Stimulated activated CD4-positive, alpha-beta T cell treated with anti-CD3 and anti-CD28 coated beads, TNF-alpha, amount 100 ng/mL, for 24 hours (primary cell): ENCODE results near the gene MFSD2B.
"Not testable (repeated sequence)": the region's sequence is repeated elsewhere in the genome, so short reads cannot be mapped to it uniquely, and the experiment has no call there.

Source experiments
- DNase-seq, 3 experiments: peaks; one replicate each; pipeline ENCODE4 v3.0.0-alpha.2; 2020; ENCODE audit warnings: low read depth in 3 of 3

The MFSD2B gene, protein sequence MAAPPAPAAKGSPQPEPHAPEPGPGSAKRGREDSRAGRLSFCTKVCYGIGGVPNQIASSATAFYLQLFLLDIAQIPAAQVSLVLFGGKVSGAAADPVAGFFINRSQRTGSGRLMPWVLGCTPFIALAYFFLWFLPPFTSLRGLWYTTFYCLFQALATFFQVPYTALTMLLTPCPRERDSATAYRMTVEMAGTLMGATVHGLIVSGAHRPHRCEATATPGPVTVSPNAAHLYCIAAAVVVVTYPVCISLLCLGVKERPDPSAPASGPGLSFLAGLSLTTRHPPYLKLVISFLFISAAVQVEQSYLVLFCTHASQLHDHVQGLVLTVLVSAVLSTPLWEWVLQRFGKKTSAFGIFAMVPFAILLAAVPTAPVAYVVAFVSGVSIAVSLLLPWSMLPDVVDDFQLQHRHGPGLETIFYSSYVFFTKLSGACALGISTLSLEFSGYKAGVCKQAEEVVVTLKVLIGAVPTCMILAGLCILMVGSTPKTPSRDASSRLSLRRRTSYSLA

DNA sequence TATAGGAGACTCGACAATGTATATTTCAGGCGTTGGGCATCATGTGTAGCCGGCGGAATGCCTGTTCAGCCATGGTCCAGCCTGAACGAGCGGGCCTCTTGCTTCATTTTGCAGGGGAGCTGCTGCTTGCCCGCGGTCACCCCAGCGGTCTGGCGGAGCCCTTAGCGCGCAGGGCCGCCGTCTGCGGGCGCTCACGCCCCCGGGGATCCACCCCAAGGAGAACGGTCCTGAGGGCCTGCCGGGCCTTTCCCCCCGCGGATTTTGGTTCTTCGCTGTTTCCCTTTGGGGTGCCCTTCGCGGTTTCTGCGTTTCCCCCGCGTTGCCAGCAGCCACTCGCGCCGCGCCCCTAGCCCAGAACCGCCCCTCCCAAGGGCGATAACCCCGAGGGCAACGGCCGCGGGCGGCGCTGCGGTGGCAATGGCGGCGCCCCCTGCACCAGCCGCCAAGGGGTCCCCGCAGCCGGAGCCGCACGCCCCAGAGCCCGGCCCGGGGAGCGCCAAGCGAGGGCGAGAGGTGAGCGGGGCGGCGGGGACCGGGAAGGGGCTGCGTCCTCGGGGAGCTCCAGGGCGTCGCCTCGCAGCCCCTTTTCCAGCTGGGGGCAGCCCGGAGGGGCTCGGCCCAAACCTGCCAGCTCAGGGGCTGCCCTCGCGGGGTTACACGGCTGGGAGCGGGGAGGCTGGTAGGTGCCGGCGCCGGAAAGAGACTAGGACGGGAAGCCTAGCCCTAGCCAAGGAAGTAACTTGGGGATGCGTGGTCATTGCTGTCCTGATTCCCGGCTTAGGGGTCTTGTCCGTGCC, at the start of gene MFSD2B:
Gene MFSD2B (plus strand): TSS at position 406 of the 797 bp plus-strand sequence. CDS start 12 bp downstream, at position 418.
- no peak for DNase-seq

- DNase-seq: no peak
These were observed 42.0 kb upstream of the MFSD2B start for GRCh38 chr2:23967846-23968245.

DNA sequence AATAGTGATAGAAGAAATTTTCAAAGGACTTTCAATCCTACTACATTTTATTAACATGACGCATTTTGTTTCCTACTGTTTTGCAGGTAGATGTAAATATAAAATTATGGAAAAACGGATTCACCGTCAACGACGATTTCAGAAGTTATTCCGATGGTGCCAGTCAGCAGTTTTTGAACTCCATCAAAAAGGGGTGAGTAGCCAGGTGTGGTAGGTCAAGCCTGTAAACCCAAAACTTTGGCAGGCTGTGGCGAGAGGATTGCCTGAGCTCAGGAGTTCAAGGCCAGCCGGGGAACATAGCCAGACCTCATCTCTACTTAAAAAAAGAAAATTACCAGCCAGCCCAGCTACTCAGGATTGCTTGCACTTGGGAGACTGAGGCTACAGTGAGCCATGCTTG, 33.0 kb upstream of the MFSD2B start:
- DNase-seq: no peak

GRCh38 chr2:23988371-23988770, 21.5 kb upstream of the MFSD2B start:
- no peak for DNase-seq

DNA sequence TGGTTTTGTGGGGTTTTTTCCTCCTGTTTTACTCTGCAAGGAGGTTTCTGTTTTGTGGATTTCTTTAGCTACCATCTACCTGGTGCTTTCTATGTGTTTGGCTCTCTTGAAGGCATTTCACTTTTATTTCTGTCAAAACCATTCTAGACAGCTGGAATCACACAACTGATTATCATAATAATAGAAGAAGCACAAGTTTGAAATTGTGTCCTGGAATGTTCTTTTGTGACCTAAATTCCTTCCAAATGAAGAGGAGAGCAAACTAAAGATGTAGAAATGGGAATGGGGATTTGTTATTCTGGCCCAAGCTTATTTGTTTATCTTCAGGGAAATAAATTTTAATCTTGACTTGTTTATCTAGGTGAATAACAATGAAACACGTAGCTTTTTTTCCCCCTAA, 17.0 kb upstream of the MFSD2B start:
- DNase-seq: no peak

GRCh38 chr2:23993736-23994269, 16.1 kb upstream of the MFSD2B start:
- DNase-seq: no peak

GRCh38 chr2:23994567-23994966, 15.3 kb upstream of the MFSD2B start:
- DNase-seq: no peak

GRCh38 chr2:24007693-24008092, 2.2 kb upstream of the MFSD2B start:
- DNase-seq: no peak

GRCh38 chr2:24008672-24009366, 1.1 kb upstream of the MFSD2B start:
- DNase-seq: no peak

DNA sequence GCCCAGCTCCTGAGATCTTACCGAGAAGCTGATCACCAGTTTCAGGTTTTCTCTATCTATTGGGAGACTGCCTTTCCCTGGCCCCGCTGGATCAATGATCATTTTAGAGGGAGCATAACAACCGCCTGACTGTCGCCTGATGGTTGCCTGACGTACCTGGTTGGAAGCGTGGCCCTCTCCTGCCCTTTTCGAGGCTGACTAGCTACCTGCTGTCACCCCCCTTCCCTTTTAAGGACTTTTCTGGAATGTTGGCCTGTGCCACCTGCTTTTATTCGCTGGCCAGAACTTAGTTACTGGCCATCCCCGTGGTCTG, 562 bp upstream of the MFSD2B start:
- DNase-seq: no peak

- no peak for DNase-seq
These were observed 778 bp downstream of the MFSD2B start for GRCh38 chr2:24010477-24011249.

- no peak for DNase-seq
These were observed 1.6 kb downstream of the MFSD2B start for GRCh38 chr2:24011250-24012104.

- DNase-seq: no peak
These were observed 2.8 kb downstream of the MFSD2B start for GRCh38 chr2:24012521-24013188.

DNA sequence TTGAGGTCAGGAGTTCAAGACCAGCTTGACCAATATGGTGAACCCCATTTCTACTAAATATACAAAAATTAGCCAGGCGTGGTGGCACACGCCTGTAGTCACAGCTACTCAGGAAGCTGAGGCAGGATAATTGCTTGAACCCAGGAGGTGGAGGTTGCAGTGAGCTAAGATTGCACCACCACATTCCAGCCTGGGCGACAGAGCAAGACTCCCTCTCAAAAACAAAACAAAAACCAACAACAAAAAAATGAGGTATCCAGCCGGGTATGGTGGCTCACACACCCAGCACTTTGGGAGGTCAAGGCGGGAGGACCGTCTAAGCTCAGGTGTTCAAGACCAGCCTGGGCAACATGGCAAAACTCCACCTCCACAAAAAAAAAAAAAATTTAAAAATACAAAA, 5.0 kb downstream of the MFSD2B start:
- DNase-seq: not testable (repeated sequence)

- no peak for DNase-seq
These were observed 5.9 kb downstream of the MFSD2B start for GRCh38 chr2:24015562-24016375.

DNA sequence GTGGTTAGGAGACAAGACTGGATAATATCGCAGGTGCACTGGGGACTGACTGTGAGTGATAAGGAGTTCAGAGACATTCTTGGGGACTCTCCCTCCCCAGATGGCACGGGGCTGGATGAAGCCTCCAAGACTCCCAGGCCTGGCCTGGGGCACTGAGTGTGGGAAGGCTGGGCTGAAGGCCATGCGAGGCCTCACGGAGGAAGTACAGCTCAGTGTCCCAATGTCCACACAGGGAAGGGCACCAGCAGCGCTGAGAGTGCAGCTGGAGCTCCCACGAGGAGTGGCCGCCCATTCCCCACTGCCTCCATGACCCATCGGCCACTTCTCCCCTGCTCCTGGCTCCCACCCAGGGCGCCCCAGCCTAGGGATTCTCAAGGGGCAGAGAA, 6.5 kb downstream of the MFSD2B start:
- no peak for DNase-seq

DNA sequence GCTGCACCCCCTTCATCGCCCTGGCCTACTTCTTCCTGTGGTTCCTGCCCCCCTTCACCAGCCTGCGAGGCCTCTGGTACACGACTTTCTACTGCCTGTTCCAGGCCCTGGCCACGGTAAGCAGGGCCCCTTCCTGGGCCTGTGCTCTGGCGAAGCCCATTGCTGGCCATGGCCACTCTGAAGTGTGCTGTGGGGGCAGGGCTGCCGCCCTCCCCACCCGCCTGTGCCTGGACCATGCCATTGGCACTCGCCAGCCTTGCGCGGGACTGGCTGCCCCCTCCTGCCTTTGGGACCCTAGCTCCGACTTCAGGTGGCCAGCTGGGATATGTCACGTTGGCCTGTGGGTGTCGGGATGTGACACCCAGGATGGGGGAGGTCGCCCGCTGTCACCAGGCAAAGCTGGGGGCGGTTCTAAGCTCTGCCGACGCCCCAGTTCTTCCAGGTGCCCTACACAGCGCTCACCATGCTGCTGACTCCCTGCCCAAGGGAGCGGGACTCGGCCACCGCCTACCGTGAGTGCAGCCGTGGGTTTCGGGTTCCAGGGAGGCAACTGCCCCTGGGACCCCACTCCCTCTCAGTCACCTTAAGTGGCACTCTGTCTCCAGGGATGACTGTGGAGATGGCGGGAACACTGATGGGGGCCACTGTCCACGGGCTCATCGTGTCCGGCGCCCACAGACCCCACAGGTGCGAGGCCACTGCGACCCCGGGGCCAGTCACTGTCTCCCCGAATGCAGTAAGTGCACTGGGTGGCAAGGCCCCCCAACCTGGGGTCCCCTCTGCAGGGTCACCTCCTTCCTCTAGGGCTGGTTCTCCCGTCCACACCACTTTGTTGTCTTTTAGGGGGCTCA, 7.2 kb downstream of the MFSD2B start:
- DNase-seq: no peak

GRCh38 chr2:24017711-24018110, 7.8 kb downstream of the MFSD2B start:
- DNase-seq: no peak
